HepG2 (cell line): Measurements from ENCODE around the gene KMT2D. TPM values are rescaled to one million over a fixed set of nuclear protein-coding genes. Genes with fewer than 3 reads are reported as not detected.
A peak's percentile ranks its signal among the peaks of the same experiment; 100 is the strongest.

Experiments used
- AGO2 ChIP-seq: fragments of 200-400 bp; formaldehyde crosslinking; optimal IDR thresholded peaks from 2 replicates; pipeline ENCODE3; 2017; ENCODE audit warnings: mild to moderate bottlenecking, low read depth, low read length, moderate library complexity
- BHLHE40 ChIP-seq: IDR thresholded peaks from 2 replicates; pipeline ENCODE4 v1.6.1; 2011; ENCODE audit warnings: low read length, improper control_type of control experiment
- DMTF1 ChIP-seq: sonication (generic); formaldehyde crosslinking; IDR thresholded peaks from 2 replicates; pipeline ENCODE4 v1.4.0; 2020; ENCODE audit warnings: mild to moderate bottlenecking, missing genetic modification reagents
- EED ChIP-seq: sonication (generic); formaldehyde crosslinking; IDR thresholded peaks from 2 replicates; pipeline ENCODE4 v1.5.0; 2020; ENCODE audit warnings: mild to moderate bottlenecking, missing genetic modification reagents
- ESRRA ChIP-seq: sonication (generic); formaldehyde crosslinking; IDR thresholded peaks from 2 replicates; pipeline ENCODE4 v1.5.1; 2020; ENCODE audit warnings: mild to moderate bottlenecking, low read depth, missing genetic modification reagents
- EZH2 ChIP-seq: conservative IDR thresholded peaks from 2 replicates; pipeline ENCODE4 v1.6.1; 2012; ENCODE audit warnings: mild to moderate bottlenecking, low read depth, low read length, moderate library complexity
- GABPA ChIP-seq, 2 experiments: IDR thresholded peaks; 2 replicates each; pipeline ENCODE4 v1.6.1; 2011 to 2016; ENCODE audit warnings: low read depth in 2 of 2, low read length in 1 of 2, missing biosample characterization in 1 of 2, missing genetic modification characterization in 1 of 2
- HNRNPL ChIP-seq: fragments of 200-400 bp; formaldehyde crosslinking; IDR thresholded peaks from 2 replicates; pipeline ENCODE4 v1.6.1; 2017; ENCODE audit warnings: mild to moderate bottlenecking, low read depth, low read length
- KLF6 ChIP-seq: IDR thresholded peaks from 2 replicates; pipeline ENCODE4 v1.8.0; 2016; ENCODE audit warnings: missing biosample characterization, missing genetic modification reagents
- MEIS2 ChIP-seq: sonication (generic); formaldehyde crosslinking; IDR thresholded peaks from 2 replicates; pipeline ENCODE4 v1.9.0; 2021; ENCODE audit warnings: mild to moderate bottlenecking, missing genetic modification reagents
- MTF2 ChIP-seq: sonication (generic); formaldehyde crosslinking; IDR thresholded peaks from 2 replicates; pipeline ENCODE4 v1.5.0; 2020; ENCODE audit warnings: missing genetic modification reagents, borderline replicate concordance
- NR3C1 ChIP-seq: sonication (generic); formaldehyde crosslinking; IDR thresholded peaks from 2 replicates; pipeline ENCODE4 v1.4.0; 2020; ENCODE audit warnings: missing genetic modification reagents
- THAP11 ChIP-seq: IDR thresholded peaks from 2 replicates; pipeline ENCODE4 v1.6.1; 2016; ENCODE audit warnings: missing biosample characterization, missing genetic modification reagents
- ZBTB44 ChIP-seq: sonication (generic); formaldehyde crosslinking; IDR thresholded peaks from 2 replicates; pipeline ENCODE4 v1.4.0; 2020; ENCODE audit warnings: missing genetic modification reagents
- ZNF101 ChIP-seq: sonication (generic); formaldehyde crosslinking; IDR thresholded peaks from 2 replicates; pipeline ENCODE4 v1.4.0; 2020; ENCODE audit warnings: mild to moderate bottlenecking, low read depth, missing genetic modification reagents, borderline replicate concordance
- ZNF136 ChIP-seq: sonication (generic); formaldehyde crosslinking; IDR thresholded peaks from 2 replicates; pipeline ENCODE4 v1.8.1; 2022; ENCODE audit warnings: low read depth, mild to moderate bottlenecking, moderate library complexity, missing genetic modification reagents
- ZNF235 ChIP-seq: sonication (generic); formaldehyde crosslinking; IDR thresholded peaks from 2 replicates; pipeline ENCODE4 v1.8.1; 2023; ENCODE audit warnings: mild to moderate bottlenecking, missing genetic modification reagents, borderline replicate concordance
- ZNF24 ChIP-seq: fragments of 450-650 bp; IDR thresholded peaks from 2 replicates; pipeline ENCODE4 v1.6.1; 2017; ENCODE audit warnings: antibody characterized with exemption, mild to moderate bottlenecking
- ZNF343 ChIP-seq: sonication (generic); formaldehyde crosslinking; IDR thresholded peaks from 2 replicates; pipeline ENCODE4 v1.4.0; 2020; ENCODE audit warnings: mild to moderate bottlenecking, missing genetic modification reagents
- polyA plus RNA-seq, 8 experiments: library from polyadenylated mRNA; depleted of rRNA in 3 of 8; stranded (reverse) in 7 of 8; unstranded in 1 of 8; fragments of >200 nt; fragmentation: Illumina TruSeq in 4 of 8; extraction: Trizol in 4 of 8; gene quantifications; 2 replicates each; pipeline versions ENCODE4 v1.2.1 to v1.2.3, GENCODE V29; 2011 to 2016; ENCODE audit warnings: low read depth in 4 of 8, missing spikeins in 1 of 8, mixed read lengths in 1 of 8; ENCODE audit not compliant: insufficient read depth in 1 of 8
- total RNA-seq, 5 experiments: library from RNA; depleted of rRNA; stranded (reverse); fragments of >200 nt; fragmentation: Illumina TruSeq; extraction: Trizol; gene quantifications; 2 replicates each; pipeline ENCODE4 v1.2.3, GENCODE V29; 2016; ENCODE audit warnings: low read depth in 1 of 5
- TF ChIP-seq, protein P1 (sequence below): sonication (generic); formaldehyde crosslinking; IDR thresholded peaks from 2 replicates; pipeline ENCODE4 v1.4.0; 2020; ENCODE audit warnings: missing genetic modification reagents
- TF ChIP-seq, protein P2 (sequence below): sonication (generic); formaldehyde crosslinking; IDR thresholded peaks from 2 replicates; pipeline ENCODE4 v1.4.0; 2020; ENCODE audit warnings: missing genetic modification reagents, borderline replicate concordance

KMT2D gene
- total and polyA plus RNA-seq, 2 of the 13 experiments (the other 11 are each of a cell fraction or from before 2014, with no cell fraction given) = 8.1 to 10.4 TPM

DNA sequence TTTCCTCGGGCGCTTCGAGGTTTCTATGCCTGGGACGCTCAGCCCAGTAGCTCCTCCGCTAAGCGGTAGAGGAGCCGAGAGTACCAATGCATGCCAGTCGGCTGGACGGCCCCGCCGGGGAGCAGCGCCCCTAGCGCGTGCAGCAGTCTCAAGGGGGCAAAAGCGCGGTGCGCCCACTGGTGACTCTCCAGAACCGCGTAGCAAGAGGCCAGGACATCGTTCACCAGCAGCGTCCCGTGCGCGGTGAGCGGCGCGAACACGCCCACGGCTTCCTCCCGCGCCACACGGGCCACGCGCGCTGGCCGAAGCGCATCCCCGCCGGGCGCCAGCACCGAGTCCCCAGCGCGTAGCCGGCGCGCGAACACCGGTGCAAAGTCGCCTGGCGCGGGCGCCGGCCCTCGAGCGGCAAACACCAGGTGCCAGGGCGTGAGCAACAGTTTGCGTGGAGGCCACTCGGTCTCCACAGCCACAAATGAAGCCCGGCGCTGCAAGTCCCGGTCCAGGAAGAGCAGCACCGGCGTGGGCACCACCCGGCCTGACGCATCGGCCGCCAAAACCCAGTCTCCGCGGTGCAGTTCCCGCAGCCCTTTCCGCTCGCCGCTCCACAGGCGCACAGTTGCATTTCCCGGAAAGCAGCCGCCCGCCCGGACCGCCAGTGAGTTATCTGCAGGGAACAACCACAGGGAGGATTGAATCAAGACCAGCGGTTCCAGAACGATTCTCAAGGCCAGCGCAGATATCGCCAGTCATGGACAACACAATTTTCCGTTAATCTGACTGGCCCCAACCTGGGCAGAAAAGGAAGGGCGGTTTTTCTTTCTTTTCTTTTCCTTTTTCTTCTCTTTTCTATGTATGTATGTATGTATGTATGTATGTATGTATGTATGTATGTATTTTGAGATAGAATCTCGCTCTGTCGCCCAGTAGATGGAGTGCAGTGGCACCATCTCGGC is 29.5 kb upstream of the KMT2D start (continued):
- no peak for TF ChIP-seq DMTF1 (CRISPR knock-in tag)
- no peak for TF ChIP-seq MEIS2
- no peak for TF ChIP-seq GABPA (IDR thresholded peaks at IDR 0.05; ENCODE audit: low read depth, low read length)
- TF ChIP-seq GABPA (CRISPR knock-in tag; IDR thresholded peaks at IDR 0.05; ENCODE audit: low read depth) = no peak
- TF ChIP-seq HNRNPL = 0 out of 2 replicates have a peak, but pooled peaks have one; percentile 66
- TF ChIP-seq ZNF101 = no peak
- TF ChIP-seq THAP11 (CRISPR knock-in tag) = no peak
- TF ChIP-seq ZBTB44 (CRISPR knock-in tag) = no peak
- no peak for TF ChIP-seq ZNF136
- TF ChIP-seq, protein P1, sequence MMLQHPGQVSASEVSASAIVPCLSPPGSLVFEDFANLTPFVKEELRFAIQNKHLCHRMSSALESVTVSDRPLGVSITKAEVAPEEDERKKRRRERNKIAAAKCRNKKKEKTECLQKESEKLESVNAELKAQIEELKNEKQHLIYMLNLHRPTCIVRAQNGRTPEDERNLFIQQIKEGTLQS (CRISPR knock-in tag) = no peak
- TF ChIP-seq EED = 0 out of 2 replicates have a peak, but pooled peaks have one; percentile 21
- TF ChIP-seq MTF2 = peak; percentile 80
- TF ChIP-seq, protein P2, sequence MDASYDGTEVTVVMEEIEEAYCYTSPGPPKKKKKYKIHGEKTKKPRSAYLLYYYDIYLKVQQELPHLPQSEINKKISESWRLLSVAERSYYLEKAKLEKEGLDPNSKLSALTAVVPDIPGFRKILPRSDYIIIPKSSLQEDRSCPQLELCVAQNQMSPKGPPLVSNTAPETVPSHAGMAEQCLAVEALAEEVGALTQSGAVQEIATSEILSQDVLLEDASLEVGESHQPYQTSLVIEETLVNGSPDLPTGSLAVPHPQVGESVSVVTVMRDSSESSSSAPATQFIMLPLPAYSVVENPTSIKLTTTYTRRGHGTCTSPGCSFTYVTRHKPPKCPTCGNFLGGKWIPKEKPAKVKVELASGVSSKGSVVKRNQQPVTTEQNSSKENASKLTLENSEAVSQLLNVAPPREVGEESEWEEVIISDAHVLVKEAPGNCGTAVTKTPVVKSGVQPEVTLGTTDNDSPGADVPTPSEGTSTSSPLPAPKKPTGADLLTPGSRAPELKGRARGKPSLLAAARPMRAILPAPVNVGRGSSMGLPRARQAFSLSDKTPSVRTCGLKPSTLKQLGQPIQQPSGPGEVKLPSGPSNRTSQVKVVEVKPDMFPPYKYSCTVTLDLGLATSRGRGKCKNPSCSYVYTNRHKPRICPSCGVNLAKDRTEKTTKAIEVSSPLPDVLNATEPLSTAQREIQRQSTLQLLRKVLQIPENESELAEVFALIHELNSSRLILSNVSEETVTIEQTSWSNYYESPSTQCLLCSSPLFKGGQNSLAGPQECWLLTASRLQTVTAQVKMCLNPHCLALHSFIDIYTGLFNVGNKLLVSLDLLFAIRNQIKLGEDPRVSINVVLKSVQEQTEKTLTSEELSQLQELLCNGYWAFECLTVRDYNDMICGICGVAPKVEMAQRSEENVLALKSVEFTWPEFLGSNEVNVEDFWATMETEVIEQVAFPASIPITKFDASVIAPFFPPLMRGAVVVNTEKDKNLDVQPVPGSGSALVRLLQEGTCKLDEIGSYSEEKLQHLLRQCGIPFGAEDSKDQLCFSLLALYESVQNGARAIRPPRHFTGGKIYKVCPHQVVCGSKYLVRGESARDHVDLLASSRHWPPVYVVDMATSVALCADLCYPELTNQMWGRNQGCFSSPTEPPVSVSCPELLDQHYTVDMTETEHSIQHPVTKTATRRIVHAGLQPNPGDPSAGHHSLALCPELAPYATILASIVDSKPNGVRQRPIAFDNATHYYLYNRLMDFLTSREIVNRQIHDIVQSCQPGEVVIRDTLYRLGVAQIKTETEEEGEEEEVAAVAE (CRISPR knock-in tag) = no peak
- no peak for TF ChIP-seq ZNF24
- TF ChIP-seq ZNF235 (CRISPR knock-in tag) = no peak
- no peak for TF ChIP-seq BHLHE40
- TF ChIP-seq ZNF343 = no peak
- TF ChIP-seq KLF6 (CRISPR knock-in tag) = no peak
- no peak for TF ChIP-seq NR3C1 (CRISPR knock-in tag)
- no peak for TF ChIP-seq AGO2
- TF ChIP-seq EZH2 = 0 out of 2 replicates have a peak, but pooled peaks have one; percentile 30
- no peak for TF ChIP-seq ESRRA (CRISPR knock-in tag)
